Measurements from ENCODE around the gene GAK.

Gene GAK

DNA sequence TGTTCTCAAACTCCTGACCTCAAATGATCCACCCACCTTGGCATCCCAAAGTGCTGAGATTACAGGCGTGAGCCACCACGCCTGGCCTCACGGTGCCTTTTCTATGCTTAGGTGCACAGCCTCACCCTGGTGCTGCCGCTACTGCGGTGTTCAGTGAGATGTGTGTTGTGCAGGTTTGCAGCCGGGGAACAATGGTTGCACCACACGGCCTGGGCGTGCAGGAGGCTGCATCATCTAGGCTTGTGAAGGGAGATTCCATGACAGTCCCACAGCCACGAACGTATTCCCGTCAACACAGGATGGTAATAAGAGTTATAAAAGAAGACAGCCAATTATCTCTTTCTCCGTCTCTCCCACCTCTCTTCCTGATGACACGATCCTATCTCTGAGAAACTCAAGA lies 128.2 kb downstream of the GAK start:
- no peak for FAIRE-seq

DNA sequence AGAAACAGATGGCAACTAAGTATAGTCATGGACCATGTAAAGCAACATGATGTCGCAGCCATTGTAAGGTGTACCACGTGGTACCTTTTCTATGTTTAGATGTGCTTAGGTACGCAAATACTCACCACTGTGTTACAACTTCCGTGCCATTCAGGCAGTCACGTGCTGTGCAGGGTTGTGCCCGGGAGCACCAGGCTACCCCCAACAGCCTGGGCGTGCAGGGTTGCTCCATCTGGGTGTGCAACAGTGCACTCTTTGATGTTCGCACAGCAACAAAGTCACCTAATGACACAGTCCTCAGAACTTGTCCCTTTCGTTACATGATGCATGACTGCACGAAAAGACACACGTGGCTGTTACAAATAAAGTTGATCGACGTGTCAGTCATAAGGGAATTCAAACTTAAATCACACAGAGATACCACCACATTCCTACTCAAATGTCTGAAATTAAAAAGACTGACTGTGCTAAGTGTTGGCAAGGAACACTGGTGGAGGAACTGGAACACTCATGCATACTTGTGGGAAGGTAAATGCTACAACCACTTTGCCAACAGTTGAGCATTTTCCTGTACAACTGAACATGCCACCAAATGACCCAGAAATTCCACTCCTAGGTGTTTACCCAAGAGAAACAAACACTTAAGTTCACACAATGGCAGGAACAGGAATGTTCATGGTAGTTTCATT lies 130.5 kb downstream of the GAK start:
- no peak for FAIRE-seq
